Neural cell (in vitro differentiated cells): ENCODE results near the gene MICA.

ENCODE experiments used
- CTCF ChIP-seq: fragments of 450-650 bp; IDR thresholded peaks from 2 replicates; pipeline ENCODE4 v1.5.1; 2014; ENCODE audit warnings: antibody characterized with exemption, mild to moderate bottlenecking, moderate library complexity; ENCODE audit not compliant: poor library complexity, severe bottlenecking
- EP300 ChIP-seq: fragments of 450-650 bp; conservative IDR thresholded peaks from 2 replicates; pipeline ENCODE4 v1.6.1; 2014; ENCODE audit warnings: antibody characterized with exemption, mild to moderate bottlenecking, moderate library complexity; ENCODE audit not compliant: poor library complexity, severe bottlenecking
- EZH2 ChIP-seq: fragments of 200-600, 300-800 bp; shearing (Covaris generic), sonication (generic); IDR thresholded peaks from 2 replicates; pipeline ENCODE4 v1.6.1; 2014; ENCODE audit warnings: antibody characterized with exemption, low read length, borderline replicate concordance, mild to moderate bottlenecking; ENCODE audit not compliant: insufficient read depth, poor library complexity, severe bottlenecking
- MXI1 ChIP-seq: fragments of 450-650 bp; conservative IDR thresholded peaks from 2 replicates; pipeline ENCODE4 v1.6.1; 2014; ENCODE audit warnings: antibody characterized with exemption, mild to moderate bottlenecking; ENCODE audit not compliant: poor library complexity, severe bottlenecking
- POLR2AphosphoS5 ChIP-seq: IDR thresholded peaks from 2 replicates; pipeline ENCODE4 v1.6.1; 2012
- TAF1 ChIP-seq: IDR thresholded peaks from 2 replicates; pipeline ENCODE4 v1.6.1; 2012; ENCODE audit warnings: low read depth

DNA sequence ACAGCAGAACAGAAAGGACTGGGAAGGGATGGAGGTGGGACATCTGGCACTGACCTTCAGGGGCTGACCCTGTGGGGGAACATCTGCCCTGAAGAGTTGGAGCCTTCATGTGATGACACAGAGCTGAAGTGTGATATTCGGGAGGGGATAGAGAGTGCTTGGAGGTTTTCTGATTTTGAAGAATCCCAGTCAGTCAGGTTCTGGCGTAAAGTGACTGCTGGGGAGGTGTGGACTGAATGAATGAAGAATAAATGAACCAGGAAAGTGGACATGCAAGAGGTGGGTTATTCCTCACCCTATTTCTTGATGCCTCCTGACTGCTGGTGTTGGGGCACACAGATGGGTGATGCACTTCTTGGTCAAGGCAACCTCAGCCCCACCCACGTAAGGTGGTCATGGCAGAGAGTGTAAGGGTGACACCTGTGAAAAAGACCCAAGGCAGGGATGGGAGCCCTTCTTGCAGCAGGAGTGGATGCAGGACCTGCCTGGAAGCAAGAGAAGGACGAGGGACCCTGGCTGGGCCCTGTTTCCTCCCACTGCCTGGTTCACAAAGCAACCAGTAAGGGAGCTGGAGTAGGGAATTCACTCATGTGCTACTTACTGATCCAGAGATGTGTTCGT, 13.1 kb downstream of the MICA start:
- no peak for TF ChIP-seq CTCF
- TF ChIP-seq EP300: no peak
- no peak for TF ChIP-seq EZH2
- no peak for TF ChIP-seq POLR2AphosphoS5
- no peak for TF ChIP-seq TAF1
- no peak for TF ChIP-seq MXI1
